ENCODE measurements around the gene OR51E2. TPM values are rescaled to one million over a fixed set of nuclear protein-coding genes. Genes with fewer than 3 reads are reported as not detected.
"Not testable (repeated sequence)": the region's sequence is repeated elsewhere in the genome, so short reads cannot be mapped to it uniquely, and the experiment has no call there.

OR51E2 gene, protein sequence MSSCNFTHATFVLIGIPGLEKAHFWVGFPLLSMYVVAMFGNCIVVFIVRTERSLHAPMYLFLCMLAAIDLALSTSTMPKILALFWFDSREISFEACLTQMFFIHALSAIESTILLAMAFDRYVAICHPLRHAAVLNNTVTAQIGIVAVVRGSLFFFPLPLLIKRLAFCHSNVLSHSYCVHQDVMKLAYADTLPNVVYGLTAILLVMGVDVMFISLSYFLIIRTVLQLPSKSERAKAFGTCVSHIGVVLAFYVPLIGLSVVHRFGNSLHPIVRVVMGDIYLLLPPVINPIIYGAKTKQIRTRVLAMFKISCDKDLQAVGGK
- not detected in 2 replicates for total RNA-seq (2014; rRNA removed; shearing (Covaris generic))

- peak; percentile 13 for DNase-seq
- Histone ChIP-seq H3K27me3 (ENCODE audit: control insufficient read depth, insufficient read depth, low read length) (no peaks in the 10 kb centered on the region), H3K36me3 (replicated peaks; ENCODE audit: control insufficient read depth, insufficient read depth, low read length) (no peaks in the 10 kb centered on the region), H3K4me3 (ENCODE audit: insufficient read depth, low read depth, low read length) (no peak within 1 kb of the TSS)
These were observed at the start of gene OR51E2 for GRCh38 chr11:4697585-4697984. Gene OR51E2, minus strand, starts transcription at chr11:4697853. Its CDS starts 15,142 bp downstream, at chr11:4682711.

DNA sequence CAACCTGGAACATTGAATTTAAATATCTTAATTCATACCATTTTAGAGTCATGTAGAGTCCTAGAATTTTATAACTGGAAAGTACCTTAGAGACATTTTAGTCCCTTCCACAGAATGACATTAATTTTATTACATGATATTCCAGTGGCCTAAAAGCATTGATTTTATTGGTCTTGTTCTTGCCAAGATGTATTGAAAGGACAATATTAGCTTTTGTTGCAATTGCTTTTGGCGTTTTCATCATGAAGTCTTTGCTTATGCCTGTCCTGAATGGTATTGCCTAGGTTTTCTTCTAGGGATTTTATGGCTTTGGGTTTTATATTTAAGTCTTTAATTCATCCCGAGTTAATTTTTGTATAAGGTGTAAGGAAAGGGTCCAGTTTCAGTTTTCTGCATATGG lies 43.1 kb upstream of the OR51E2 start:
- Histone ChIP-seq H3K4me3 (ENCODE audit: insufficient read depth, low read depth, low read length) (no peak overlapping the region), H3K36me3 (replicated peaks; ENCODE audit: control insufficient read depth, insufficient read depth, low read length) (no peaks in the 10 kb centered on the region), H3K27me3 (ENCODE audit: control insufficient read depth, insufficient read depth, low read length) (no peaks in the 10 kb centered on the region)
- DNase-seq, result no peak

- no peak for DNase-seq
- H3K4me3 ChIP-seq (ENCODE audit: insufficient read depth, low read depth, low read length), result no peak overlapping the region
- H3K27me3 ChIP-seq (ENCODE audit: control insufficient read depth, insufficient read depth, low read length), result no peaks in the 10 kb centered on the region
- H3K36me3 ChIP-seq (replicated peaks; ENCODE audit: control insufficient read depth, insufficient read depth, low read length), result no peaks in the 10 kb centered on the region
These were observed 29.5 kb upstream of the OR51E2 start for GRCh38 chr11:4727171-4727570.

GRCh38 chr11:4722616-4723534 lies 25.2 kb upstream of the OR51E2 start:
- H3K27me3 ChIP-seq (ENCODE audit: control insufficient read depth, insufficient read depth, low read length); H3K4me3 ChIP-seq (ENCODE audit: insufficient read depth, low read depth, low read length); H3K36me3 ChIP-seq (replicated peaks; ENCODE audit: control insufficient read depth, insufficient read depth, low read length): not testable (repeated sequence)
- peak; percentile 49 for DNase-seq

DNA sequence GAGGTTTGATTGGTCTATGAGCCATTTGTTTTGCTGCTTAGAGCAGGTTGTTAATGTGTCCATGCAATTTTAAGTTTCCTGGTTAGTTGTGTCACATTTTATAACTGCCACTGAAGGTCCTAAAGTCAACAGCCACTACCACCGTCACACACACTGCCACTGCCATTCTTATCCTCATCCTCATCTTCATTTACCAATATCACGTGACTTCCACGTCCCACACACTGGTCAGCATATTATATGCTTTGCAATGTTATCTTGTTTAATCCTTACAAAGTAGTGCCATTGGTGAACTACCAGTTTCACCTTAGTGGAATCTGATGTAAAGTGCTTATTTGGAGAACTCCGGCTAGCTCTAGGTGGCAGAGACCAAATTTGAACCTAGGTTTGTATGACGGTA lies 16.6 kb upstream of the OR51E2 start:
- DNase-seq, result no peak
- Histone ChIP-seq H3K27me3 (ENCODE audit: control insufficient read depth, insufficient read depth, low read length) (no peaks in the 10 kb centered on the region), H3K4me3 (ENCODE audit: insufficient read depth, low read depth, low read length) (no peak overlapping the region), H3K36me3 (replicated peaks; ENCODE audit: control insufficient read depth, insufficient read depth, low read length) (no peaks in the 10 kb centered on the region)

DNA sequence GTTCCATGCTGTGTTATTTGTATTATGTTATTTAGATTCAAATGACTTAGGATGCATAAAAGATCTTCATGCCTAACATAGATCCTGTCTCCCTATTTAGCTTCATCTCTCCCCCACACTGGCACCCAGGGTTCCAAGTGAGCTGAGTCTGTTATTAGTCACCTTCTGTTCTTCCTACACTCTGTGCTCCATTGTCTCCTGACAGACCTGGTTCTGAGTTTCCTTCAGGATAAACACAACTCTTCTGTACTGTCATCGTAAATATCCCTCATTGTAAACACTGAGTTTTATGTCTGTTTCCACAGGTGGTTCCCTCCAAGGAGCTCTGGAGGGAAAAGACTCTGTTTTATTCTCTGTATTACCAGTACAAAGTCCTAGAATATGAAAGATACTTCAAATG lies 15.6 kb upstream of the OR51E2 start:
- H3K27me3 ChIP-seq (ENCODE audit: control insufficient read depth, insufficient read depth, low read length), result no peaks in the 10 kb centered on the region
- no peaks in the 10 kb centered on the region for H3K36me3 ChIP-seq (replicated peaks; ENCODE audit: control insufficient read depth, insufficient read depth, low read length)
- H3K4me3 ChIP-seq (ENCODE audit: insufficient read depth, low read depth, low read length), result no peak overlapping the region
- DNase-seq, result no peak

DNA sequence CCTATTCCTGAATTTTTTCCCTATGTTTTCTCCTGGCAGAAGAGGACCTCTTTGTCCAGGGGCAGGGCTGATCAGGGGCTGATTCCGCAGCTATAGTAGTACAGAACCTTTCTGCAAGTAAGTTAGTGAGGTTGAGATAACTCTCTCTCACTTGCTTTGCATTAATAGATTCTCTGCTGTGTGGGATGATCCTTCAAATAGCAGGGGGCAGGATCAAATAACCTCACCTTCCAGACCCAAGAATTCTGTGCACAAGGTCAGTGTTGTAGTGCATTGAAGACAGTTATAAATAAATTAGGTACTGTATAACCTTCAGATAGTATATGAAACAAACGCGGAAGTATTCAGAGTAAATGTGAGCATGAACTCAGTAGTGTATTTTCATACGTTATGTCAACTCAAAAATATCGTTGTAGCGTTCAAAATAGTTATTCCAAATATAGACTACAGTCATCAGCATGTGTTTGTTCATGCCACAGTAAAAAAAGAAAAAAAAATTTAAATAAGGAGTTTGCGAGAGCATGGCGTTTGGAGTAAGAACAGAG lies 7.2 kb upstream of the OR51E2 start:
- no peaks in the 10 kb centered on the region for H3K27me3 ChIP-seq (ENCODE audit: control insufficient read depth, insufficient read depth, low read length)
- peak; percentile 5 for DNase-seq
- no peaks in the 10 kb centered on the region for H3K36me3 ChIP-seq (replicated peaks; ENCODE audit: control insufficient read depth, insufficient read depth, low read length)
- no peak overlapping the region for H3K4me3 ChIP-seq (ENCODE audit: insufficient read depth, low read depth, low read length)

GRCh38 chr11:4704054-4704789 lies 6.6 kb upstream of the OR51E2 start, which contains the start of gene MMP26:
Gene MMP26, plus strand, starts transcription at chr11:4704784.
- no peak within 1 kb of the TSS for H3K4me3 ChIP-seq (ENCODE audit: insufficient read depth, low read depth, low read length)
- peak; percentile 25 for DNase-seq

DNA sequence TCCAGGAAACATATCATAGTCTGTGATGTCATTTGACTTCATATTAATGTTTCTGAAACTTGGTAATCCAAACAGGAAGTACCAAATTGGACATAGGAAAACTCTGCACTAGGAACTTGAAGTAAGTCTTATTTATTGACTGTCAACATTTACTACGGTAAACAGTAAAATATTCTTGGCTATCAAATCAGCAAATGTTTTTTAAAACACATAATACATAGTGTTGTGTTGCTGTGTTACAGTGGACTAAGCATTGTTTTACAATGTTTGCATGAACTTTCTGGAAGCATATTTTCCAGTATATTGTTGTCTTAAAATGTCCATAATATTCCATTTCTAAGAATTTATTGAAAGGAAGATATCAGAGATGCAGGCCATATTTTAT lies 2.8 kb upstream of the OR51E2 start:
- Histone ChIP-seq H3K27me3 (ENCODE audit: control insufficient read depth, insufficient read depth, low read length) (no peaks in the 10 kb centered on the region), H3K36me3 (replicated peaks; ENCODE audit: control insufficient read depth, insufficient read depth, low read length) (no peaks in the 10 kb centered on the region), H3K4me3 (ENCODE audit: insufficient read depth, low read depth, low read length) (no peak overlapping the region)
- no peak for DNase-seq

More at GRCh38 chr11:4704054-4704789, 6.6 kb upstream of the OR51E2 start, which contains the start of gene MMP26:
- Histone ChIP-seq H3K36me3 (replicated peaks; ENCODE audit: control insufficient read depth, insufficient read depth, low read length) (no peaks in the 10 kb centered on the region), H3K27me3 (ENCODE audit: control insufficient read depth, insufficient read depth, low read length) (no peaks in the 10 kb centered on the region)

DNA sequence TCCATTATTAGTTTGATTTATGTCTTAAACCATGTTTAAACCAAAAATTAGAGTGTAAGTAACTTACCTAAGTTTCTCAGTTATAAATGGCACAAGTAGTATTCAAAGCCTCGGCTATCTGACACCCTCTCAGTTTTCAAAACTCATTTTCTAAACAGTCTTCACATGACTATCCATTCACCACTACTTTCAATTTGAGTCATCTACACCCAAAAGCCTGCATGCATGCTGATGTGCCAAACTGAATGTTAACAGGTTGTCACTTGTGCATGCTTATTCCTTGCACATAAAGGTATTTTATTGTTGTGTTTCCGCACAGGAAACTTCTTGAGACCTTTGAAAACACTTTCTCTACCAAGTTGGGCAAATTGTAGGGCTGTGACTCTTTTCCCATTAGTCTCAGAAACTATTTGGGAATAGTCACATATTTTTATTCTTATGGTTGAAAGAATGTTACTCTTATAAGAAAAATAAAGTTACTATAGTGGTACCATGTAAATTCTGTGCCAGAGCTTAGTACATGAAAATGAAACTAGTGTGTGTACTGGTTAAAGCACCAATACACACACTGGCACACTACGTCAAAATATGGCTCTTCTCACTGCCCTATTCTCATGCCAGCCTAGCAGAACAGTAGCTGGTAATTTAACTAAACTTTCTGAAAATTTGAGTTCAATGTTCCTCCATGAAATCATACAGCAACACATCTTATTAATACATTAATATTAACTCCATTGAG lies 2.2 kb upstream of the OR51E2 start:
- Histone ChIP-seq H3K4me3 (ENCODE audit: insufficient read depth, low read depth, low read length) (no peak overlapping the region), H3K27me3 (ENCODE audit: control insufficient read depth, insufficient read depth, low read length) (no peaks in the 10 kb centered on the region), H3K36me3 (replicated peaks; ENCODE audit: control insufficient read depth, insufficient read depth, low read length) (no peaks in the 10 kb centered on the region)
- no peak for DNase-seq

GRCh38 chr11:4695442-4695841 lies 2.2 kb downstream of the OR51E2 start:
- H3K36me3 ChIP-seq (replicated peaks; ENCODE audit: control insufficient read depth, insufficient read depth, low read length), result no peaks in the 10 kb centered on the region
- H3K27me3 ChIP-seq (ENCODE audit: control insufficient read depth, insufficient read depth, low read length), result no peaks in the 10 kb centered on the region
- H3K4me3 ChIP-seq (ENCODE audit: insufficient read depth, low read depth, low read length), result no peak overlapping the region
- no peak for DNase-seq

GRCh38 chr11:4684631-4685285 lies 12.9 kb downstream of the OR51E2 start:
- Histone ChIP-seq H3K36me3 (replicated peaks; ENCODE audit: control insufficient read depth, insufficient read depth, low read length) (no peaks in the 10 kb centered on the region), H3K4me3 (ENCODE audit: insufficient read depth, low read depth, low read length) (no peak overlapping the region), H3K27me3 (ENCODE audit: control insufficient read depth, insufficient read depth, low read length) (no peaks in the 10 kb centered on the region)
- no peak for DNase-seq

- no peak for DNase-seq
- Histone ChIP-seq H3K27me3 (ENCODE audit: control insufficient read depth, insufficient read depth, low read length) (no peaks in the 10 kb centered on the region), H3K4me3 (ENCODE audit: insufficient read depth, low read depth, low read length) (no peak overlapping the region), H3K36me3 (replicated peaks; ENCODE audit: control insufficient read depth, insufficient read depth, low read length) (no peaks in the 10 kb centered on the region)
These were observed 14.8 kb downstream of the OR51E2 start for GRCh38 chr11:4682623-4683419.
